LNCAP (cell line): ENCODE measurements around the gene ANKRD62.

Experiments
- TF ChIP-seq, protein P1 (sequence below): fragments of 450-650 bp; IDR thresholded peaks from 2 replicates; pipeline ENCODE4 v1.5.1; 2017; ENCODE audit warnings: mild to moderate bottlenecking

The ANKRD62 gene

DNA sequence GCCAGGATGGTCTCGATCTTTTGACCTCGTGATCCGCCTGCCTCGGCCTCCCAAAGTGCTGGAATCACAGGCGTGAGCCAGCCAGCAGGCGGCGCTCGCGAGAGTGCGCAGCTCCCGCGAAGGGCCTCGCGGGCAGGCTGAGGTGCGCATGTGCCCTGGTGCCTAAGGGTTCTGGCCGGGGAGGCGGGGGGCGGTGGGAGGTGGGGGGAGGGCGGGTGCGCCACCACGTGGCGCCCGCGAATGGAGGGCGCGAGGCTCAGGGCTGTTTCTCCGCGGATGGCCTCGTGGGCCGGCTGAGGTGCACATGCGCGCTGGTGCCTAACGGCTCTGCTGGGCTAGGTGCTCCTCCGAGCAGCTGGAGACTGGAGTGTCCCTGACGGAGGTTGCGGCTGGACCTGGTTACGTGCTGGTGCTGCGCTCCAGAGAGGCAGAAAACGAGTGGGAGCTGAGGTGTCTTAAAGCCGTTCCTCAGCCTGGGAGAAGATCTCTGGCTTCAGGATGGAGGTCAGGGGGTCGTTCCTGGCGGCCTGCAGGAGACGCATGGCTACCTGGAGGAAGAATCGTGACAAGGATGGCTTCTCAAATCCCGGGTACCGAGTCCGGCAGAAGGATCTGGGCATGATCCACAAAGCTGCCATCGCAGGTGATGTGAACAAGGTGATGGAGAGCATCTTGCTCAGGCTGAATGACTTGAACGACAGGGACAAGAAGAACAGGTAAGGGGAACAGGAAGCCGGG is at the start of gene ANKRD62:
Gene ANKRD62 (plus strand): TSS at position 324 of the 738 bp plus-strand sequence. CDS start 175 bp downstream, at position 499.
- TF ChIP-seq, protein P1, sequence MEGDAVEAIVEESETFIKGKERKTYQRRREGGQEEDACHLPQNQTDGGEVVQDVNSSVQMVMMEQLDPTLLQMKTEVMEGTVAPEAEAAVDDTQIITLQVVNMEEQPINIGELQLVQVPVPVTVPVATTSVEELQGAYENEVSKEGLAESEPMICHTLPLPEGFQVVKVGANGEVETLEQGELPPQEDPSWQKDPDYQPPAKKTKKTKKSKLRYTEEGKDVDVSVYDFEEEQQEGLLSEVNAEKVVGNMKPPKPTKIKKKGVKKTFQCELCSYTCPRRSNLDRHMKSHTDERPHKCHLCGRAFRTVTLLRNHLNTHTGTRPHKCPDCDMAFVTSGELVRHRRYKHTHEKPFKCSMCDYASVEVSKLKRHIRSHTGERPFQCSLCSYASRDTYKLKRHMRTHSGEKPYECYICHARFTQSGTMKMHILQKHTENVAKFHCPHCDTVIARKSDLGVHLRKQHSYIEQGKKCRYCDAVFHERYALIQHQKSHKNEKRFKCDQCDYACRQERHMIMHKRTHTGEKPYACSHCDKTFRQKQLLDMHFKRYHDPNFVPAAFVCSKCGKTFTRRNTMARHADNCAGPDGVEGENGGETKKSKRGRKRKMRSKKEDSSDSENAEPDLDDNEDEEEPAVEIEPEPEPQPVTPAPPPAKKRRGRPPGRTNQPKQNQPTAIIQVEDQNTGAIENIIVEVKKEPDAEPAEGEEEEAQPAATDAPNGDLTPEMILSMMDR: no peak

DNA sequence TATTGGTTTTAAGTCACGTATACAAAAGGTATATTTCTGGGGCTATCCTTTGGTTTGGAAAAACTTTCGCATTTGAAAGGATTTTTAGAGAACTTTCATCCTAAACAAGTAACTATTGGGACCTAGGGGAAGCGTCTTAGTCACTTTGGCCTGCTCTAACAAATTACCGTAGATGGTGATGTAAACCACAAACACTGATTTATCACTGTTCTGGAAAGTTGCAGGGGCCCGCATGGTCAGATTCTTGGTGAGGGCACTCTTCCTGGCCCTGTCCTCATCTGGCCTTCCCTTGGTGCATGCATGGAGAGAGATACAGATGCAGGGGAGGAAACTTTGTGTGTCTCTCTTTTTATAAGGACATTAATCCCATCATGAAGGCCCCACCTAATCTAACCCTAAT is 49.1 kb upstream of the ANKRD62 start:
- TF ChIP-seq, protein P1: no peak

DNA sequence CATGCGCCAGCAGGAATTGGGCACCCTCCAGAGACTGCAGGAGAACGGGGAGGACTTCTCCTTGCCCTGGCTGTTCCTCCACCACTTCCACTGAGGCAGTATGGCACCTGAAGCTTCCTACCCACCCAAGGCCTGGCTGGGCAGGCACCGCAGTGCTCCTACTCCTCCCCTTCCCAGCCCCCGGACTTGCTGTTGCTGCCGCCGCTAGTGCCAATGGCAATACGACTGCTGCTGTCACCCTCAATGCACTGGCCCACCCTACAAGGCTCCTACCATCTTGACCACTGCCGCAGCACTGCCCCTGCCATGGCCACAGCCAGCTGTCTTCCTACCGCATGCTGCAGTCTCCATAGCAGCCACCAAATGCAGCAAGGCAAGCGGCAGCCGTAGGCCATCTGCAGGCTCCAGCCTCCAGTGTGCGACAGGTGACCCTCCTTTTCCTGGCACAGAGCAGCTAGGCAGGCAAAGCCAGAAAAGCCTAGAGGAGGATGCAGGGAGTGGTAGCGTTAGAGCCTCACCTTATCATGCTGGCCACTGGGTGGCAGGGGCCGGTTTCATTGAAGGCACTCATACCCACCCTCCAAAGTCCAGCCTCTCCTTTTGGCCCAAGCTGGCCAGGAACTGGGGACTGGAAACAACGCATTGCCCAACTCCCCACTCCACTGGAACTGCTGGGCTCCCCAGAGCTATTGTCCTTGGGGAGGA is 47.4 kb upstream of the ANKRD62 start:
- TF ChIP-seq, protein P1: no peak

DNA sequence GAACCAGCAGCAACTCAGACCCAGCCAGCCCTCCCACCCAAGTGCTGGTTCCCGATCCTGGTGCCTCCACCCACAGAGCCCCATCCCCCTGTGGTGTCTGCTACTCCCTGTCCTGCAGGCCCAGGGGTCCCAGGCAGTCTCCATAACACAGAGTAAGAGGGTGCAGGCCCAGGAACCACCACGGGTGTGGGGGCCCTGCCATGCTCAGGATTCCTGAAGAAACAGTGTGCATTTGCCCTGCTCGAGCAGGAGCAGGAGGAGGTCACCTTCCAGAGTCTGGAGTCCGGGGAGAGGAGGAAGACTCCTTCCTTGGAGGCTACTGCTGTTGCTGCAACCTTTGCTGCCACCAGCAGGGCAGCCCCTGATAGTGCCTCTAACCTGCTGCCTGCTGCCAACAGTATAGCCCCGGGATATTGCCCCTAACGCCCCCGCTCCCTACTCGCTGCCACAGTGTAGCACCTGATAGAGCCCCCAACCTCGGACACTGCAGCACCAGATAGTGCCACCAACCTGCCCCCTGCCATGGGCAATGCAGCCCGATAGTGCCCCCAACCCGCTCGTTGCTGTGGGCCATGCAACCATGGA is 46.8 kb upstream of the ANKRD62 start:
- TF ChIP-seq, protein P1: no peak

DNA sequence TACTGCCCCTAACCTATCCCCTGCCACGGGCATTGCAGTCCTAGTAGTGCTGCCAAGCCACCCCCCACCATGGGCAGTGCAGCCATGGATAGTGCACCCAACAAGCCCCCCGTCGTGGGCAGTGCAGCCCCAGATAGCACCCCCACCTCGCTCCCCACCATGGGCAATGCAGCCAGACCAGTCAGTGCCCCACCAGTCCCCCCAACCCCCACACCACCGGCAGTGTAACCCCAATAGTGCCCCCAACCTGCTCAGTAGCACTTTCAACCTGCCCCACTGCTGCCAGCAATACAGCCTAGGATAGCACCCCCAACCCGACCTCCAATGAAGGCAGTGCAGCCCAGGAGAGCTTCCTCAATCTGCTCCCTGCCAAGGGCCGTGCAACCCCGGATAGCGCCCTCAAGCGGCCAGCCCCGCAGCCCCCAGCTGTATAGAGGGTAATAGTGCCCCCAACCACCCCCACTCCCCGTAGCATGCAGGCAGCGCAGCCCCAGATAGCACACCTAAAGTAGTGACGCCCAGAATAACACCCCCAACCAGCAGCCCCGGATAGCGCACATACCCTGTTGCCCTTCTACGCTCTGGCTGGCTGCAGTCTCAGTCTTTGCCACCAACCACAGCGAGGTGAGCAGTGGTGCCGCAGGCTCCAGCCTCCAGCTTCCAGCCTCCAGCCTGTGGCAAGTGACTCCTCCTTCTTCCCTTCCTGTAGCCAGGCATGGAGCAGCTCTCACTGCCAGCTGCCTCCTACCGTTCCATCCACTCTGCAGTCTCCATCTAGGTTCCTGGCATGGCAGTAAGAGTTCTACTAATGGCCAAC is 45.4 kb upstream of the ANKRD62 start:
- TF ChIP-seq, protein P1: no peak

- TF ChIP-seq, protein P1: no peak
Observed at GRCh38 chr18:12048827-12049175, 44.8 kb upstream of the ANKRD62 start.
